Neutrophil (primary cell): Measurements from ENCODE around the gene NKAIN4.

ENCODE experiments used
- H3K27ac ChIP-seq: fragments of 200-600 bp; sonication (generic); 2 replicates; pipeline ENCODE4 v1.5.1; 2016; ENCODE audit warnings: mild to moderate bottlenecking, moderate library complexity
- H3K27me3 ChIP-seq: fragments of 200-600 bp; sonication (generic); 2 replicates; pipeline ENCODE4 v1.6.0; 2016; ENCODE audit warnings: mild to moderate bottlenecking
- H3K36me3 ChIP-seq: fragments of 200-600 bp; sonication (generic); 2 replicates; pipeline ENCODE4 v1.5.1; 2017
- H3K4me1 ChIP-seq, 2 experiments: fragments of 200-600 bp in 1 of 2; sonication (generic) in 1 of 2; 1 replicate in 1 of 2; 2 replicates in 1 of 2; pipeline versions ENCODE4 v1.5.1 to v1.6.1; 2013 to 2016; ENCODE audit warnings: low read depth in 1 of 2, low read length in 1 of 2, mild to moderate bottlenecking in 1 of 2, moderate library complexity in 1 of 2; ENCODE audit not compliant: control insufficient read depth in 1 of 2, insufficient read depth in 1 of 2
- H3K4me3 ChIP-seq, 2 experiments: fragments of 200-600 bp in 1 of 2; sonication (generic) in 1 of 2; 1 replicate in 1 of 2; 2 replicates in 1 of 2; pipeline ENCODE4 v1.5.1; 2013 to 2016; ENCODE audit warnings: low read depth in 1 of 2, low read length in 1 of 2, mild to moderate bottlenecking in 1 of 2, moderate library complexity in 1 of 2
- H3K9me3 ChIP-seq: fragments of 200-600 bp; sonication (generic); 2 replicates; pipeline ENCODE4 v1.5.1; 2016
- TF ChIP-seq, protein P1 (sequence below): fragments of 200-600 bp; sonication (generic); IDR thresholded peaks from 2 replicates; pipeline ENCODE4 v1.5.1; 2016; ENCODE audit warnings: antibody characterized with exemption

The NKAIN4 gene

DNA sequence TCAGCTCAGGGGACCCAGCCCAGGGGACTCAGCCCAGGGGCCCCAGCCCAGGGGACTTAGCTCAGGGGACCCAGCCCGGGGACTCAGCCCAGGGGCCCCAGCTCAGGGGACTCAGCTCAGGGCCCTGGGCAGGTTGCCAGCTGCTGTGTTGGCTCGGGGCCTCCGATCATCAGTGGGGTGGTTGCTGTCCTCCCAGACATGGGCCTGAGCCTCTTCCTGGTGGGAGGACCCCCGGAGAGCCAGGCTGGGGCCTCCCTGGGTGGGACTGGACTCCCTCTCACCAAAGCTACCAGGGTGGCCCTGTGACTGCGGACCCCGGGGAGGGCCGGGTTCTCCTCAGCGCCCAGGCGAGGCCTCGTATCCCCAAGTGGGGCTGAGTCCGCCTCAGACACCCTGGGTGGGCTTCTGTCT lies 43.1 kb upstream of the NKAIN4 start:
- no peak overlapping the region for H3K27ac ChIP-seq
- no peaks in the 10 kb centered on the region for H3K36me3 ChIP-seq
- peaks cover 71% of the 10 kb centered on the region for H3K27me3 ChIP-seq
- no peaks in the 10 kb centered on the region for H3K9me3 ChIP-seq
- TF ChIP-seq, protein P1, sequence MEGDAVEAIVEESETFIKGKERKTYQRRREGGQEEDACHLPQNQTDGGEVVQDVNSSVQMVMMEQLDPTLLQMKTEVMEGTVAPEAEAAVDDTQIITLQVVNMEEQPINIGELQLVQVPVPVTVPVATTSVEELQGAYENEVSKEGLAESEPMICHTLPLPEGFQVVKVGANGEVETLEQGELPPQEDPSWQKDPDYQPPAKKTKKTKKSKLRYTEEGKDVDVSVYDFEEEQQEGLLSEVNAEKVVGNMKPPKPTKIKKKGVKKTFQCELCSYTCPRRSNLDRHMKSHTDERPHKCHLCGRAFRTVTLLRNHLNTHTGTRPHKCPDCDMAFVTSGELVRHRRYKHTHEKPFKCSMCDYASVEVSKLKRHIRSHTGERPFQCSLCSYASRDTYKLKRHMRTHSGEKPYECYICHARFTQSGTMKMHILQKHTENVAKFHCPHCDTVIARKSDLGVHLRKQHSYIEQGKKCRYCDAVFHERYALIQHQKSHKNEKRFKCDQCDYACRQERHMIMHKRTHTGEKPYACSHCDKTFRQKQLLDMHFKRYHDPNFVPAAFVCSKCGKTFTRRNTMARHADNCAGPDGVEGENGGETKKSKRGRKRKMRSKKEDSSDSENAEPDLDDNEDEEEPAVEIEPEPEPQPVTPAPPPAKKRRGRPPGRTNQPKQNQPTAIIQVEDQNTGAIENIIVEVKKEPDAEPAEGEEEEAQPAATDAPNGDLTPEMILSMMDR, result no peak
- H3K4me3 ChIP-seq, result no peak overlapping the region
- H3K4me1 ChIP-seq, result no peaks in the 10 kb centered on the region

DNA sequence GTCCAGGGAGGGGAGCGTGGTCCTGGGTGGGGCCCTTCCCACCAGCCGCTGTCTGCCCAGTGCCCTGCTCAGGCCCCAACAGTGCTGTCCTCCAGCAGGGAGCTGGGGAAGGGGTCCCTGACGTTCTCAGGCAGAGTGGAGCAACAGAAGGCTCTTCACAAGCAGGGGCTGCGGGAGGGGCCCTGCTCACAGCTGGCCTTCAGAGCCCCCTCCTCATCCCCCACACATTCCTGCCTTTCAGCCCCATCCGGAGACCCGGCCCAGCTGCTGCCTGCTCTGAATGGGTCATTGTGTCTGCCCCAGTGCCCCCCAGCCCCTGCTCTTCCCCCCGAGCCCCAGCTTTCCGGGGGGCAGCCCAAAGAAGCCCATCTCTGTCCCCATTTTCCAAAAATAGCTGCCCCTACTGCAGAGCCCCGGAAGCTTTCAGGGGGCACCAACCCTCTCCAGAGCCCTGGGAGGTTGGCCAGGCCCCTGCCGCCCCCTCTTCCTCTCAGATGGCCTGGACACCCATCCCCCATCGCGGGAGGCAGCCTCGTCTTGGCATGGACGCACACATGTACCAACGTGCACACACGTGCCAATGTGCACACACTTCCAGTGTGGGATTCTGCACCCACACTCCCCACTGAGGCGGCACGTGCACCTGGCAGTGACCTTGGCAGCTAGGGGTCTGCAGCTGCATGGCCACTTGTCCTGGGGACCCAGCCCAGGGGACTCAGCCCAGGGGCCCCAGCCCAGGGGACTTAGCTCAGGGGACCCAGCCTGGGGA lies 42.5 kb upstream of the NKAIN4 start:
- Histone ChIP-seq H3K9me3 (no peaks in the 10 kb centered on the region), H3K36me3 (no peaks in the 10 kb centered on the region), H3K27me3 (peaks cover 76% of the 10 kb centered on the region), H3K4me3 (no peak overlapping the region), H3K4me1 (no peaks in the 10 kb centered on the region), H3K27ac (no peak overlapping the region)
- TF ChIP-seq, protein P1, result no peak

DNA sequence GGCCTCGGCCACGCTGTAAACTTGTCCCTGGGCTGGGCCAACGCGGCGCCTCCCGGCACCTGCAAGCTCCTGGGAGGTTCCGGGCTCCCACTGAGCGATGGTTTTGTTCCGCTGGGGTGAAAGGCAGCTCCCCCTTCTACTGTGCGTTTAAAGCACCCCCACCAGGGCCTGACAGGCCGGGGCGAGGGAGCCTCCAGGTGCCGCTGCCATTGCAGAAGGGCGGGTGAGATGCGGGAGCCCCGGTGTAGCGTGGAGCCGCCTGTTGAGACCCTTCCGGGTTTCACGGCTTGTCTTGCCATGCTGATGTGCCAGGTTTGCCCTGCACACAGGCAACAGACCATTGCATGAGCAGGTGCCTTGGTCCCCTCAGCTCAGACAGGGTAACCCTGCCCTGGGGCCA lies 41.6 kb upstream of the NKAIN4 start:
- Histone ChIP-seq H3K36me3 (no peaks in the 10 kb centered on the region), H3K9me3 (no peaks in the 10 kb centered on the region), H3K27ac (no peak overlapping the region), H3K4me1 (no peaks in the 10 kb centered on the region), H3K4me3 (no peak overlapping the region), H3K27me3 (peaks cover 72% of the 10 kb centered on the region)
- TF ChIP-seq, protein P1, result no peak

DNA sequence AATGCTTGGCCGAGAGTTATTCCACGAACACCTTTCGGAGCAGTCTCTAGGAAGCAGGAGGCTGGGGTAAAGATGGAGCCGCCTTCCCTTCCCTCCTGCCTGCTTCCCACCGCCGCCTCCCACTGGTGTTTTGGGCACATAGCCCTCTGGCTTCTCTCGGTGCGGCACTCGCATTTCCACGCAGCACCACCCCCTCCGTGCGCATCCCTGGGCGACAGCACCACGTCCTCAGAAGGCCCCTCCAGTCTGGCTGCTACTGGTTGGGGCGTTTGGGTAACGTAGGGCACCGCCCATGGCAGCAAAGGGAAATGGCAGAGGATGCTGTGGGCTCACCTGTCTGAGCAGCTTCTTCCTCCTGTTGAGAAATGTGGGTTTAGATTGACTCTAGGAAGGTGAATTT lies 41.2 kb upstream of the NKAIN4 start:
- Histone ChIP-seq H3K9me3 (no peaks in the 10 kb centered on the region), H3K4me1 (no peaks in the 10 kb centered on the region), H3K36me3 (no peaks in the 10 kb centered on the region), H3K27ac (no peak overlapping the region), H3K4me3 (no peak overlapping the region), H3K27me3 (peaks cover 70% of the 10 kb centered on the region)
- TF ChIP-seq, protein P1, result no peak

DNA sequence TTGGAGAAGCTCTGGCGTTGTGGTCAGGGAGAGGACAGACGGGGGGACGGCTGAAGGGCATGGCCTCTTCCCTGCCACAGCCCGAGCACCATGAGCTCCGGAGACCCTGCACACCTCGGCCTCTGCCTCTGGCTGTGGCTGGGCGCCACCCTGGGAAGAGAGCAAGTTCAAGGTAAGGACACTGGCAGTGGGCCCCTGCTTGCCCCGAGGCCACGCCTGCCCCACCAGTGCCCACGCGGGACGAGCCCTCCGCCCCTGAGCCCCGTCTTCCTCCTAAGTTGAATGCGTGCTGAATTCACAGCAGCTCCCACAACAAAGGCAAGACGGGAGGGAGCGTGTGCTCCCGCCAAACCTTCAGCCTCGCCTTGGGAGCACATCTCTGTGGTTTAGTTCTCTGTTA lies 40.8 kb upstream of the NKAIN4 start:
- TF ChIP-seq, protein P1, result no peak
- Histone ChIP-seq H3K27ac (no peak overlapping the region), H3K9me3 (no peaks in the 10 kb centered on the region), H3K36me3 (no peaks in the 10 kb centered on the region), H3K4me1 (no peaks in the 10 kb centered on the region), H3K4me3 (no peak overlapping the region), H3K27me3 (peaks cover 66% of the 10 kb centered on the region)
